ENCODE data around the gene TMEM59L.

Gene TMEM59L

DNA sequence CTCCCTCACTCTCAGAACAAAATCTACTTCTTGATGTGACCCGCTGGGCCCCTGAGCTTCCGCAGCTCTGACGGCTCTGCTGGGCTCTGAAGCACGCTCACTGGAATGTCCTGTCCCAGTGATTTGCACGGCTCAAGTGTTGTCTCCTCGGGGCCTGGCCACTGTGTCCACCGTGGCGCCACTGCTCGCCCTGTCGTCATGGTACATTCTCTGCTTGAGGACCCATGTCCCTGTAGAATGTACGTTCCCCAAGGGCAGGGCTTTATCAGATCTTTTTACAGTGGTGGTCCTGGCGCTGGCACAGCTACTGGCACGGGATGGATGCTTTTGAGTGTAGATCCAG lies 36.3 kb downstream of the TMEM59L start:
- H3K4me3 ChIP-seq (ENCODE audit: low read depth, low read length): no peak overlapping the region
- in situ Hi-C loops (cut with HindIII; ENCODE audit: low sequenced_read_pairs): no loop called here
- TF ChIP-seq CTCF (IDR thresholded peaks at IDR 0.05; ENCODE audit: low read depth, low read length): no peak
- no peak for DNase-seq (ENCODE audit: low read depth, low spot score)

GRCh38 chr19:18649371-18650020 lies 36.8 kb downstream of the TMEM59L start:
- TF ChIP-seq CTCF (IDR thresholded peaks at IDR 0.05; ENCODE audit: low read depth, low read length): no peak
- peak; percentile 76 for DNase-seq (ENCODE audit: low read depth, low spot score)
- H3K4me3 ChIP-seq (ENCODE audit: low read depth, low read length): no peak overlapping the region
- in situ Hi-C loops (cut with HindIII; ENCODE audit: low sequenced_read_pairs): no loop called here

GRCh38 chr19:18650021-18650390 lies 37.3 kb downstream of the TMEM59L start:
- peak; percentile 76 for DNase-seq (ENCODE audit: low read depth, low spot score)
- in situ Hi-C loops (cut with HindIII; ENCODE audit: low sequenced_read_pairs): no loop called here
- TF ChIP-seq CTCF (IDR thresholded peaks at IDR 0.05; ENCODE audit: low read depth, low read length): no peak
- no peak overlapping the region for H3K4me3 ChIP-seq (ENCODE audit: low read depth, low read length)

DNA sequence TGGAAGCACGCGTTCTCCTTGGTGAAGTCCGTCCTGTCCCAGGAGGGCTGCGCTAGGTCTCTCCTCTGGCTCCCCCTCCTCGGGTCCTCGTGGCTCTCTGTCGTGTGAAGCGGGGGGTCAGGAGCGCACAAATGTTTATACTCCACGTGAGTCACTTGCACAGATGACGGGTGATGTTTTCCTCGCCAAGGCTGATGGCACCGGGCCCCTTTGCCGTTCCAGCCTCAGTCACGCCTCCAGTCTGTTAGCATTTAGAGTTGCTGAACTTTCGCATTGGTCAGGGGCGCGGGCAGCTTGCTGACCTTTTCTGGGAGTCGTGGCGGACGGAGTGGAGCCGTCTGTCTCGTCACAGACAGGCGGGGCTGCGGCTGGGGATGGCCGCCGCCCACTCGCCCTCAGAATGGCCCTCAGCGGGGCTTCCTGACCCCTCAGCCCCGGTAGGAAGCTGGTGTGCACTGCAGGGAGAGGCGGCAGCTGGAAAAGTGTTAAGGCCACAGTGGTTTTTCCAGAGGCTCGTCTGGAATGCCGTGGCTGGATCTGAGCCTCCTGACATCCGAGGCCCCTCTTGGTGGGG lies 37.9 kb downstream of the TMEM59L start:
- no peak overlapping the region for H3K4me3 ChIP-seq (ENCODE audit: low read depth, low read length)
- TF ChIP-seq CTCF (IDR thresholded peaks at IDR 0.05; ENCODE audit: low read depth, low read length): no peak
- in situ Hi-C loops (cut with HindIII; ENCODE audit: low sequenced_read_pairs): no loop called here
- DNase-seq (ENCODE audit: low read depth, low spot score): peak; percentile 75

DNA sequence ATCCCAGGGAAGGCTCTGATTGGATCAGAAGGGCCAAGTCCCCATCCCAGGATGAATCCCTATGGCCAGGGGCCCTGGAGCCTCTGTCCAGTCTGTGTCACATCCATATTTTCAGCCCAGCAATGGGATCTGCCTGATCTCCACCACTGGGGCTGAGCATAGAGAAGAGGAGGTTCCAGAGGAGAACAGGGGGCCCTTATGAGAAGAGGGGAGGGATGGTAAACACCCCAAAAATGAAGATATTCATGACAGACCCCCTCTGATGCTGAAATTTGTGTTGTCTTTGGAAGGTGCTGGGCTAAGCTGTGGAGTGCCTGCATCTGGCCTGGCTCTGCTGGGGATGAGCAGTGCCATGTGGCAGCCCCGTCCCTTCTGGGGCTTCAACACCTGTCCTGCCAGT lies 38.6 kb downstream of the TMEM59L start:
- H3K4me3 ChIP-seq (ENCODE audit: low read depth, low read length): no peak overlapping the region
- no peak for DNase-seq (ENCODE audit: low read depth, low spot score)
- no peak for TF ChIP-seq CTCF (IDR thresholded peaks at IDR 0.05; ENCODE audit: low read depth, low read length)
- in situ Hi-C loops (cut with HindIII; ENCODE audit: low sequenced_read_pairs): no loop called here

- in situ Hi-C loops (cut with HindIII; ENCODE audit: low sequenced_read_pairs): no loop called here
- no peak for DNase-seq (ENCODE audit: low read depth, low spot score)
- no peak for TF ChIP-seq CTCF (IDR thresholded peaks at IDR 0.05; ENCODE audit: low read depth, low read length)
- no peak overlapping the region for H3K4me3 ChIP-seq (ENCODE audit: low read depth, low read length)
Observed at GRCh38 chr19:18651733-18652132, 39.1 kb downstream of the TMEM59L start.
